HepG2 (cell line): ENCODE data around the gene CCDC33. TPM values are rescaled to one million over a fixed set of nuclear protein-coding genes. Genes with fewer than 3 reads are reported as not detected.
A peak's percentile ranks its signal among the peaks of the same experiment; 100 is the strongest.

Source experiments
- ATAC-seq: fragments of 200-7000 bp; cut with Tn5 transposase; 3 replicates; pipeline ENCODE4 v1.9.1; 2020; ENCODE audit warnings: mild to moderate bottlenecking, moderate library complexity
- BruUV-seq: library from RNA; stranded (reverse); fragments of 400-500 nt; replicated peaks from 2 replicates; lab custom pipeline; 2021; lab: Mats Ljungman, UMichigan
- CTCF ChIA-PET: fragments of 300-600 bp; formaldehyde crosslinking; extraction: SDS; loops from one replicate; lab custom pipeline; 2021; ENCODE audit warnings: low total read pairs, inconsistent platforms, low intra/inter-chr PET ratio; lab: Yijun Ruan, JAX
- POLR2A ChIA-PET: fragments of 350-600 bp; sonication (Branson Sonifier 250); formaldehyde crosslinking; loops from one replicate; lab custom pipeline; 2020; ENCODE audit warnings: antibody characterized with exemption, inconsistent platforms; lab: Yijun Ruan, JAX
- DNase-seq: peaks from one replicate; pipeline ENCODE4 v3.0.0-alpha.2; 2015; ENCODE audit warnings: low spot score
- FAIRE-seq: peaks from 3 replicates; lab custom pipeline; 2011; peaks lifted over from hg19 to GRCh38; lab: Jason Lieb, UNC
- H2AFZ ChIP-seq: one replicate; pipeline ENCODE4 v1.6.1; 2011; ENCODE audit warnings: low read length, inconsistent platforms
- H3K27ac ChIP-seq: fragments of 300-600 bp; 3 replicates; pipeline ENCODE4 v1.8.0; 2011; ENCODE audit warnings: mixed run types, mild to moderate bottlenecking, mixed read lengths, low read length, inconsistent platforms; ENCODE audit not compliant: insufficient read depth; ENCODE audit errors: extremely low read length
- H3K27me3 ChIP-seq, 2 experiments: fragments of 200-600 bp in 1 of 2; 2 replicates in 1 of 2; 3 replicates in 1 of 2; pipeline versions ENCODE4 v1.6.0 to v1.8.0; 2011; ENCODE audit warnings: low read length in 2 of 2, mild to moderate bottlenecking in 2 of 2, moderate library complexity in 2 of 2, inconsistent platforms in 1 of 2; ENCODE audit not compliant: insufficient read depth in 2 of 2, control insufficient read depth in 1 of 2
- H3K36me3 ChIP-seq, 2 experiments: fragments of 200-600 bp in 1 of 2; replicated peaks in 1 of 2; 2 replicates in 1 of 2; 3 replicates in 1 of 2; pipeline versions ENCODE4 v1.5.1 to v1.8.0; 2011; ENCODE audit warnings: low read length in 2 of 2, inconsistent platforms in 1 of 2; ENCODE audit not compliant: insufficient read depth in 2 of 2, control insufficient read depth in 1 of 2
- H3K4me1 ChIP-seq: 2 replicates; pipeline ENCODE4 v1.5.1; 2012; ENCODE audit warnings: low read length, inconsistent platforms; ENCODE audit not compliant: insufficient read depth
- H3K4me2 ChIP-seq: 2 replicates; pipeline ENCODE4 v1.6.0; 2011; ENCODE audit warnings: low read depth, low read length, inconsistent platforms
- H3K4me3 ChIP-seq, 3 experiments: fragments of 200-600 bp in 1 of 3; sonication (generic), shearing (Covaris generic) in 1 of 3; replicated peaks in 1 of 3; 2 replicates each; pipeline ENCODE4 v1.5.1; 2011 to 2016; ENCODE audit warnings: low read length in 3 of 3, inconsistent platforms in 2 of 3, low read depth in 2 of 3, mild to moderate bottlenecking in 2 of 3, control low read depth in 1 of 3, mixed read lengths in 1 of 3; ENCODE audit not compliant: insufficient read depth in 1 of 3
- H3K79me2 ChIP-seq: one replicate; pipeline ENCODE4 v1.6.1; 2011; ENCODE audit warnings: low read length, inconsistent platforms; ENCODE audit not compliant: insufficient read depth
- H3K9ac ChIP-seq: 2 replicates; pipeline ENCODE4 v1.6.0; 2011; ENCODE audit warnings: mild to moderate bottlenecking, low read depth, low read length, inconsistent platforms; ENCODE audit not compliant: insufficient read depth
- H3K9me3 ChIP-seq: 2 replicates; pipeline ENCODE4 v1.5.1; 2012; ENCODE audit warnings: mild to moderate bottlenecking, low read length
- H4K20me1 ChIP-seq: 2 replicates; pipeline ENCODE4 v1.6.0; 2011; ENCODE audit warnings: inconsistent platforms, mild to moderate bottlenecking, low read length, moderate library complexity; ENCODE audit not compliant: insufficient read depth
- EHMT2 ChIP-seq: fragments of 200-600 bp; sonication (generic); IDR thresholded peaks from 2 replicates; pipeline ENCODE4 v1.7.0; 2017; ENCODE audit warnings: antibody characterized with exemption, low read depth, low read length, borderline replicate concordance
- ERF ChIP-seq: IDR thresholded peaks from 2 replicates; pipeline ENCODE4 v1.6.1; 2018; ENCODE audit warnings: missing biosample characterization, missing genetic modification reagents
- KLF6 ChIP-seq: IDR thresholded peaks from 2 replicates; pipeline ENCODE4 v1.8.0; 2016; ENCODE audit warnings: missing biosample characterization, missing genetic modification reagents
- NFIC ChIP-seq: IDR thresholded peaks from 2 replicates; pipeline ENCODE4 v1.6.1; 2012; ENCODE audit warnings: mild to moderate bottlenecking, low read length, inconsistent platforms
- SRSF9 ChIP-seq: fragments of 200-400 bp; formaldehyde crosslinking; IDR thresholded peaks from 2 replicates; pipeline ENCODE4 v1.6.1; 2018; ENCODE audit warnings: borderline replicate concordance, mild to moderate bottlenecking, low read depth, low read length; ENCODE audit not compliant: insufficient read depth, poor library complexity, severe bottlenecking
- SYNCRIP ChIP-seq: fragments of 200-400 bp; formaldehyde crosslinking; IDR thresholded peaks from 2 replicates; pipeline ENCODE4 v1.6.1; 2018; ENCODE audit warnings: mild to moderate bottlenecking, low read depth, low read length; ENCODE audit not compliant: insufficient read depth
- ZFP62 ChIP-seq: sonication (generic); formaldehyde crosslinking; IDR thresholded peaks from 2 replicates; pipeline ENCODE4 v1.4.0; 2020; ENCODE audit warnings: missing genetic modification reagents
- ZNF205 ChIP-seq: IDR thresholded peaks from 2 replicates; pipeline ENCODE4 v1.6.1; 2018; ENCODE audit warnings: missing biosample characterization, missing genetic modification reagents
- ZNF317 ChIP-seq: sonication (generic); formaldehyde crosslinking; IDR thresholded peaks from 2 replicates; pipeline ENCODE4 v1.5.0; 2020; ENCODE audit warnings: mild to moderate bottlenecking, missing genetic modification reagents
- ZNF383 ChIP-seq: sonication (generic); formaldehyde crosslinking; IDR thresholded peaks from 2 replicates; pipeline ENCODE4 v1.4.0; 2020; ENCODE audit warnings: missing genetic modification reagents, mild to moderate bottlenecking, borderline replicate concordance
- ZNF598 ChIP-seq: sonication (generic); formaldehyde crosslinking; IDR thresholded peaks from 2 replicates; pipeline ENCODE4 v1.5.1; 2020; ENCODE audit warnings: mild to moderate bottlenecking, missing genetic modification reagents, borderline replicate concordance
- ZNF678 ChIP-seq: sonication (generic); formaldehyde crosslinking; IDR thresholded peaks from 2 replicates; pipeline ENCODE4 v1.4.0; 2020; ENCODE audit warnings: mild to moderate bottlenecking, missing genetic modification reagents
- WGBS: methylation state at CpG from one replicate; pipeline ENCODE4 v1.1.6; 2017; ENCODE audit warnings: low lambda C conversion rate; 5-methylcytosine and 5-hydroxymethylcytosine counted together
- in situ Hi-C: cut with HindIII; loops from 2 replicates; pipeline ENCODE4 v1.10.0; 2017; ENCODE audit warnings: low pct_unique_long_range_greater_than_20kb; ENCODE audit not compliant: extremely low pct_ligation_motif_present
- intact Hi-C: fragments of 100-400 bp; cut with micrococcal nuclease; formaldehyde crosslinking; loops from one replicate; pipeline ENCODE4 v1.10.0; 2022; ENCODE audit not compliant: unreplicated experiment
- polyA plus RNA-seq, 8 experiments: library from polyadenylated mRNA; depleted of rRNA in 3 of 8; stranded (reverse) in 7 of 8; unstranded in 1 of 8; fragments of >200 nt; fragmentation: Illumina TruSeq in 4 of 8; extraction: Trizol in 4 of 8; gene quantifications; 2 replicates each; pipeline versions ENCODE4 v1.2.1 to v1.2.3, GENCODE V29; 2011 to 2016; ENCODE audit warnings: low read depth in 4 of 8, missing spikeins in 1 of 8, mixed read lengths in 1 of 8; ENCODE audit not compliant: insufficient read depth in 1 of 8
- total RNA-seq, 5 experiments: library from RNA; depleted of rRNA; stranded (reverse); fragments of >200 nt; fragmentation: Illumina TruSeq; extraction: Trizol; gene quantifications; 2 replicates each; pipeline ENCODE4 v1.2.3, GENCODE V29; 2016; ENCODE audit warnings: low read depth in 1 of 5
- TF ChIP-seq, protein P1 (sequence below): IDR thresholded peaks from 2 replicates; pipeline ENCODE4 v1.6.1; 2016; ENCODE audit warnings: missing compliant biosample characterization, missing genetic modification reagents, borderline replicate concordance
- TF ChIP-seq, protein P2 (sequence below): IDR thresholded peaks from 2 replicates; pipeline ENCODE4 v1.6.1; 2018; ENCODE audit warnings: missing genetic modification reagents
- TF ChIP-seq, protein P3 (sequence below): sonication (generic); formaldehyde crosslinking; IDR thresholded peaks from 2 replicates; pipeline ENCODE4 v1.5.0; 2020; ENCODE audit warnings: mild to moderate bottlenecking, missing genetic modification reagents, moderate library complexity
- TF ChIP-seq, protein P4 (sequence below): sonication (generic); formaldehyde crosslinking; conservative IDR thresholded peaks from 2 replicates; pipeline ENCODE4 v1.8.0; 2022; ENCODE audit warnings: low read depth, missing genetic modification reagents

Gene CCDC33
- total and polyA plus RNA-seq, 2 of the 13 experiments (the other 11 are each of a cell fraction or from before 2014, with no cell fraction given): 0.30 TPM; not detected in 1

DNA sequence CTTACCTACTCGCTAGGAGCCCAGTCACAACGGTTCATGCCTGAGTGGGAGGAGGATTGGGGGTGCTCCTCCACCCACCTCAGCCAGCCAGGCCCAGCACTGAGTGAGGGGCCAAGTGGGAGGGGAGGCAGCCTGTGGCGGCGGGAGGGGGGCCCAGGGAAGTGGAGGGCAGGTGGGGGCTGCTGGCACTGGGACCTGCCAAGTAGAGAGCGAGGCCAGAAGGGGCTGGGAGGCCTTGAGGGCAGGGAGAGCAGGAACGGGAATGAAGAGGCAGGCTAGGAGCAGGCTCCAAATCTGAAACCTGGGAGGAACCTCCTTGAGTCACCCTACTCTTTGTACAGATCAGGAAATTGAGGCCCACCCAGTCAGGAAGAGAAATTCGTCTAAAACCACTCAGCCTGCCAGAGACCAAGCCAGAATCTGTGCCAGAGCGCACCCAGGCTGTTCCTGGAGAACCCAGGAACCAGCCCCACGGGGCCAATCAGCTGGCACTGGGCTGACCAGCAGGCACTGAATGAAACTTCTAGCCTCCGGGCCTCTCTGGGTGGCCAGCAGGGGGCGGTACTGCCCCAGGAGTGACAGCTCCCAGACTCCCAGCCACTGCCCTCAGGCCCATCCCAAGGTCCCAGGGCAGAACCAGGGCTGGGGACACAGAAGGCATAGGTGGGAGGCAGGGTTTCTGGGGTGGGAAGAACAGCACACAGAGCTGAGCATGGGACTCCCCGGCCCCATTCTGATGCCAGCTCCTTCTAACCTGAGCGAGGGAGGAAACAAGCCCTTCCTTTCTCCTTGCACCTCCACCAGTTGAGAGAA is 146.1 kb downstream of the CCDC33 start:
- ChIA-PET CTCF (interaction anchor here (0.7 to 3.5 kb wide), 7 partner anchors 8 to 239 kb away, joined by 3 to 77 read pairs (median 4); partner anchors contain the start of gene UBL7), POLR2A (interaction anchor here (0.7 to 8.8 kb wide), 11 partner anchors 14 to 164 kb away, joined by 3 to 124 read pairs (median 4); partner anchors contain the start of gene UBL7)
- no TSS peak for BruUV-seq
- in situ Hi-C loops: loop anchor here (5.0 kb wide), 1 partner anchor 105 kb away; no protein-coding TSS in a partner anchor
- DNase-seq: peak; percentile 74
- Histone ChIP-seq H3K9ac (no peak overlapping the region), H3K36me3 (no peaks in the 10 kb centered on the region), H2AFZ (no peak overlapping the region), H3K79me2 (no peaks in the 10 kb centered on the region), H3K4me3 (peak overlapping the region in 2 of 3 experiments; percentile 26 to 53; a peak in 2 of 6 replicates), H3K27ac (no peak overlapping the region), H4K20me1 (no peaks in the 10 kb centered on the region), H3K27me3 (peaks cover 0 to 19% of the 10 kb centered on the region in 2 experiments; a peak in 3 of 5 replicates), H3K4me2 (peak overlapping the region; percentile 75), H3K9me3 (no peaks in the 10 kb centered on the region), H3K4me1 (peaks cover 66% of the 10 kb centered on the region)
- 4% methylated on average over 7 of the region's 13 CpGs for WGBS
- peak; percentile 92 for ATAC-seq
- FAIRE-seq: peak; percentile 65
- intact Hi-C loops: loop anchor here (1.0 to 2.0 kb wide), 3 partner anchors 56 to 107 kb away; no protein-coding TSS in a partner anchor
- TF ChIP-seq, protein P1, sequence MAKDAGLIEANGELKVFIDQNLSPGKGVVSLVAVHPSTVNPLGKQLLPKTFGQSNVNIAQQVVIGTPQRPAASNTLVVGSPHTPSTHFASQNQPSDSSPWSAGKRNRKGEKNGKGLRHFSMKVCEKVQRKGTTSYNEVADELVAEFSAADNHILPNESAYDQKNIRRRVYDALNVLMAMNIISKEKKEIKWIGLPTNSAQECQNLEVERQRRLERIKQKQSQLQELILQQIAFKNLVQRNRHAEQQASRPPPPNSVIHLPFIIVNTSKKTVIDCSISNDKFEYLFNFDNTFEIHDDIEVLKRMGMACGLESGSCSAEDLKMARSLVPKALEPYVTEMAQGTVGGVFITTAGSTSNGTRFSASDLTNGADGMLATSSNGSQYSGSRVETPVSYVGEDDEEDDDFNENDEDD (CRISPR knock-in tag): no peak
- peak; percentile 46; the same call in 1 of the 2 replicates for TF ChIP-seq ZNF205 (CRISPR knock-in tag)
- peak; percentile 73; the same call in 1 of the 2 replicates for TF ChIP-seq KLF6 (CRISPR knock-in tag)
- TF ChIP-seq ZNF383 (CRISPR knock-in tag): no peak
- TF ChIP-seq, protein P2, sequence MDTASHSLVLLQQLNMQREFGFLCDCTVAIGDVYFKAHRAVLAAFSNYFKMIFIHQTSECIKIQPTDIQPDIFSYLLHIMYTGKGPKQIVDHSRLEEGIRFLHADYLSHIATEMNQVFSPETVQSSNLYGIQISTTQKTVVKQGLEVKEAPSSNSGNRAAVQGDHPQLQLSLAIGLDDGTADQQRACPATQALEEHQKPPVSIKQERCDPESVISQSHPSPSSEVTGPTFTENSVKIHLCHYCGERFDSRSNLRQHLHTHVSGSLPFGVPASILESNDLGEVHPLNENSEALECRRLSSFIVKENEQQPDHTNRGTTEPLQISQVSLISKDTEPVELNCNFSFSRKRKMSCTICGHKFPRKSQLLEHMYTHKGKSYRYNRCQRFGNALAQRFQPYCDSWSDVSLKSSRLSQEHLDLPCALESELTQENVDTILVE (CRISPR knock-in tag): peak; percentile 50; the same call in 1 of the 2 replicates
- no peak for TF ChIP-seq EHMT2
- TF ChIP-seq ZNF598 (CRISPR knock-in tag): 0 out of 2 replicates have a peak, but pooled peaks have one; percentile 63
- TF ChIP-seq ZNF317 (CRISPR knock-in tag): no peak
- TF ChIP-seq SYNCRIP: no peak
- TF ChIP-seq, protein P3, sequence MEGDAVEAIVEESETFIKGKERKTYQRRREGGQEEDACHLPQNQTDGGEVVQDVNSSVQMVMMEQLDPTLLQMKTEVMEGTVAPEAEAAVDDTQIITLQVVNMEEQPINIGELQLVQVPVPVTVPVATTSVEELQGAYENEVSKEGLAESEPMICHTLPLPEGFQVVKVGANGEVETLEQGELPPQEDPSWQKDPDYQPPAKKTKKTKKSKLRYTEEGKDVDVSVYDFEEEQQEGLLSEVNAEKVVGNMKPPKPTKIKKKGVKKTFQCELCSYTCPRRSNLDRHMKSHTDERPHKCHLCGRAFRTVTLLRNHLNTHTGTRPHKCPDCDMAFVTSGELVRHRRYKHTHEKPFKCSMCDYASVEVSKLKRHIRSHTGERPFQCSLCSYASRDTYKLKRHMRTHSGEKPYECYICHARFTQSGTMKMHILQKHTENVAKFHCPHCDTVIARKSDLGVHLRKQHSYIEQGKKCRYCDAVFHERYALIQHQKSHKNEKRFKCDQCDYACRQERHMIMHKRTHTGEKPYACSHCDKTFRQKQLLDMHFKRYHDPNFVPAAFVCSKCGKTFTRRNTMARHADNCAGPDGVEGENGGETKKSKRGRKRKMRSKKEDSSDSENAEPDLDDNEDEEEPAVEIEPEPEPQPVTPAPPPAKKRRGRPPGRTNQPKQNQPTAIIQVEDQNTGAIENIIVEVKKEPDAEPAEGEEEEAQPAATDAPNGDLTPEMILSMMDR (CRISPR knock-in tag): peak; percentile 98
- no peak for TF ChIP-seq ZNF678 (CRISPR knock-in tag)
- TF ChIP-seq SRSF9: no peak
- peak; percentile 76; the same call in 1 of the 2 replicates for TF ChIP-seq ERF
- TF ChIP-seq NFIC: no peak
- TF ChIP-seq, protein P4, sequence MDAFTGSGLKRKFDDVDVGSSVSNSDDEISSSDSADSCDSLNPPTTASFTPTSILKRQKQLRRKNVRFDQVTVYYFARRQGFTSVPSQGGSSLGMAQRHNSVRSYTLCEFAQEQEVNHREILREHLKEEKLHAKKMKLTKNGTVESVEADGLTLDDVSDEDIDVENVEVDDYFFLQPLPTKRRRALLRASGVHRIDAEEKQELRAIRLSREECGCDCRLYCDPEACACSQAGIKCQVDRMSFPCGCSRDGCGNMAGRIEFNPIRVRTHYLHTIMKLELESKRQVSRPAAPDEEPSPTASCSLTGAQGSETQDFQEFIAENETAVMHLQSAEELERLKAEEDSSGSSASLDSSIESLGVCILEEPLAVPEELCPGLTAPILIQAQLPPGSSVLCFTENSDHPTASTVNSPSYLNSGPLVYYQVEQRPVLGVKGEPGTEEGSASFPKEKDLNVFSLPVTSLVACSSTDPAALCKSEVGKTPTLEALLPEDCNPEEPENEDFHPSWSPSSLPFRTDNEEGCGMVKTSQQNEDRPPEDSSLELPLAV (CRISPR knock-in tag): no peak
- TF ChIP-seq ZFP62 (CRISPR knock-in tag): no peak
